GM21717 (cell line): Measurements from ENCODE around the gene CHRM2.

Experiments used
- ATAC-seq: cut with Tn5 transposase; IDR thresholded peaks from one replicate; pipeline ENCODE4 v1.9.1; 2021; ENCODE audit warnings: mild to moderate bottlenecking, moderate library complexity; ENCODE audit not compliant: unreplicated experiment

Gene CHRM2

DNA sequence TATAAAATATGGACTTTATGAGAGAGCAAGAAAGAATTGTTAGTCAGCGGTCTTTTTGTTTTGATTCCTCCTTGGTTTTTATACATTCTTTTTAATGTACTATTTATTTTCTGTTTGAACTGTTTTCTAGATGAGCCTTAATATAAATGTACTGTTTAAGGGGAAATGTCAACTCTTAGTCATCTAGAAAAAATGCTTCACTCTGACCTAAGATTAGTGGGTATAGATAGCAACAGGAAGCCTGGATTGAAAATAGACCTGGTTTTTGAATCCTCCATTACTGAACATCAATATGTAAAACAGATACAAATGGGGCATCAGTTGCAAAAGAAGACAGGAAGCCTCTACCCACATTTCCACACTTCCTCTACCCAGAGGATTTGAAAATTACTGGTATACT lies 87.8 kb downstream of the CHRM2 start:
- ATAC-seq, result no peak

DNA sequence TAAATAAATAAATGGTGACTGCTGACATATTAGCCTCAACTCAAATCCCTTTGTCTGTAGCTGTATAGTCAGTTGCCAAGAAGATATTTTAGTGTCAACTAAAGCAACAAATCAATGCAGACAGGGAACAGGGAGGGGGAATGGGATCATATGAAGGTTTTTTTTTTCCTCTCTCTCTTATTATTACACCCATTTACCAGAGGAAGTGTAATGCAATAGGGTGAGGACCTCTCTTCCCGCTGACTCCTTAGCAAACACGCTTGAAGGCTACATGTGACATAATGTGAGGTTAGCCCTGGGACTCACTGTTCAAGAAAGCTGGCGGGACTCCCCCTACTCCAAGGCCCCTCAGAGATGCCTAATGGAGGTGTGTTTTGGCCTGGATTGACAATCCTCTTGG lies 88.2 kb downstream of the CHRM2 start:
- no peak for ATAC-seq

DNA sequence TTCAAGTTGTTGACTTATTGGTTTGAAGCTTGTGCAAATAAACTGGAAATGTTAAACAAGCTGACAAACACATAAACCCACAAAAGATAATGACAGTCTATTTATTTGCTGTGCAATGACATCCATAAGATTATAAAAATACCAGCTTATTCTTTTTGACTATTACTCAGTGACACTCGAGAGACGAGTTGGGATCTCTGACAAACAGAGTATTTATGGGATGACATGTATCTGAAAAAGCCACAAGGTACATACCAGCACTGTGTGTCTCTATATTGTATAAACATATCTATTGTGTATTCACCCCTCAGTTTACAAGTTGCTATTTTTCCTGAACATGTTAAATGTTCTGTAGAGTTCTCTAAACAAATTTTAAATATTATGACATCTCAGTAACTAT lies 88.9 kb downstream of the CHRM2 start:
- no peak for ATAC-seq

DNA sequence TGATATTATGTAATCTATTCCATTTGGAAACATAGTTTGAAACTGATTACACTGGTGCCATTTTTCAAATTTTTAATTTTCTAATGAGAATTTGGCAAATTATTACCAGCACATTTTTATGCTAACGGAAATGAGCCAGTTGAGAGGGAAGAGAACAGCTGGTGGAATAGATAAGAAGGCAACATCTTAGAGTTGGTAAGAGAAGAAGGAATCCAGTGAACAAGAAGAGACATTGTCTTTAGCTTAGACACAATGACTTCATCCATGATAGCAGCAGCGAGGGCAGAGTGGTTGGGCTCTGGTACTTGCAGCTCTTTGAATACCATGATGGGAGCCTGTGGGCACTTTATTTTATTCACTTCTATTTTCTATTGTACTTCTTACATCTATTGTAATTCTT lies 89.6 kb downstream of the CHRM2 start:
- no peak for ATAC-seq

DNA sequence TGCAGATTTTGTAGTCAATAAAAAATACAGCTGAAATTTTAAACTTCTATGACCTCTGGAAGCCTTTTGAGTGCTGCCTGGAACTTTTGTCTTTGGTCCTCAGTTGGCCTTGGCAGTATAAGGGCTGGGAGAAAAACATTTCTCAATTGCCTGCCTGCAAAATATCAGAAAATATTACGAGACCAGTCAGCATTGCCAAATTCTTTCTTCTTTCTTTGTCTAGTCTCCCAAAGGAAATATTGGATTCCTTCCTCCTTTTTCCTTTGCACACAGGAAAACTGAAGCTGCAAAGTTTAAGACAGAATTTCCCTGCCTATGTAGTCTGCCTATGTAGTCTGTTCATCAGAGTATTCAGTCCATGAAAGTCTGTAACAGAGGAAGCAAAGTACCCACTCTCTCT lies 95.9 kb downstream of the CHRM2 start:
- ATAC-seq, result no peak

DNA sequence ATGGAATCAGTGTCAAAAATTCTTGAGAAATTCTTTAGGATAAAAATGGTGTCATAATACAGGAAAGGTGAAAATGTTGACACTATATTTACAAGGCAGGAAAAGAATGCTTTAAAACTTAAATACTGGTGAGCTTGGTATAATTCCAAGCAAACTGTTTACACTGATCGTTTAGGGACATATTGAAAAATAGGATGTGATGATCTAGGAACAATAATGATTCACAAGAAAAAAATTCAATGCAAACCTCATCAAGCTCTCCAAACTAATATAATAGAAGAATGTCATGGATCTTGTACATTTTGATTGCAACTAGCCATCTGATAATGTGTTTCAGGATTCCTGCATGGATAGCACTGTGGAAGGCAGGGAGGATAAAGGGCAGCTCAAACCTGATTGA lies 98.4 kb downstream of the CHRM2 start:
- no peak for ATAC-seq

DNA sequence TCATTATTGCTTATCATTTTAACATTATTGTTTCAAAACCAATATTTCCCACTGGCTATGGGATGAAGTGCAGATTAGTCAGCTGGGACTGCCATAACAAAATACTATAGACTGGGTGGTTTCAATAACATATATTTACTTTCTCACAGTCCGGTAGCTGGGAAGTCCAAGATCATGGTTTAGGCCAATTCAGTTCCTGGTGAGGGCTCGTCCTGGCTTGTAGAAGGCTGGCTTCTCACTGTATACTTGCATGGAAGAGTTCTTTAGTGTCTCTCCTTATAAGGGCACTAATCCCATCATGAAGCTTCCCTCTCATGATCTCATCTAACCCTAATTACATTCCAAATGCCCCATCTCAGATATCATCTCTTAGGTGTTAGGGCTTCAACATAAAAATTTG lies 101.3 kb downstream of the CHRM2 start:
- no peak for ATAC-seq

DNA sequence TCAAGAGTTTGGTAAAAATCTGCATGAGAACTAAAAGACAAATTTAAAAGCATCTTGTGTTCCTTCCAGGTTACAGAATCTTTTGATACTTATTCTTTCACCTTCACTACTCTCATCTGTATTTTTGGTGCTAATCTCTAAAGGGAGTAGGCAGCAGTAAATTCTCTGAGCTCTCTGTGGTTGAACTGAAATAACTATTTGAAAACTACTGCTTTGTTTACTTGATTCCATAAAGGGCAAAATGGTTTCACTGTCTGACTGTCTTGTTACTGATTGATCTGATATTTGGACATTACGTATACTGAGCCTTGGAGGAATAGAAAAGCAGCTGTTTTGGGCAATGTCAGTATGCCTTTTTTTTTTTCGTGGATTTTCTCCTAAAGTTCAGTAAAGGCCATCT lies 103.3 kb downstream of the CHRM2 start:
- no peak for ATAC-seq

DNA sequence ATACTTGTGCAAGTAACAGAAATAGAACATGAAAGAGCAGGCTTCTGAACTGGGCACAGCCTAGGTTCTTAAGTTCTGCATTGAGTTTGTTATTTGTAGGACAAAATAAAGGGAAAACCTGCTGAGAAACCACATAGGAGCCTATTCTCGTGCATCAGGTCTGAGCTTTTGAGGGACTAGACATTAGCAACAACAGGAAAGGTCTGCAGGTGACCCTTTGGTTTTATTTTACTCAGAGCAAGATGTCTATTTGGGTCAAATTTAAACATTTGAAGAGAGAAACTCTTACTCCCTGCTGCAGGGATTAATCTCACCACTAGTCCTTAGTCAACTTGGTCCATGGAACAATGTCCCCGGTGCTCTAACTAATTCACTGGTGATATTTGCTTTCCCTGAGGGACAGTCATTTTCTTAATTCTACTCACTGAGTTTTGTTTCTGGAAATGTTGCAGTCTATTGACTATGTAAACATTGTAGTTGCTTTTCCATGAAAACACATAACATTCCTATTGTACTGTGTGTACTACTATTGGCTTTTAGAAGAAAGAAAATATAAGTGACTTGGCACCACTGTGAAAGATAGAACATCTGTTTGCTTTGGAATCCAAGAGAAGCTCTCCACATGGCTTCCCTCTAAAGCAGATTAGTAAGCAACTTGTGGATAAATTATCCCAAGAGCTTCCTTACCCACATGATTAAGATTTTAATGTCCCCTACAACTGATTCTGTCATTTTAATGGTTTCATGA lies 108.2 kb downstream of the CHRM2 start:
- no peak for ATAC-seq

DNA sequence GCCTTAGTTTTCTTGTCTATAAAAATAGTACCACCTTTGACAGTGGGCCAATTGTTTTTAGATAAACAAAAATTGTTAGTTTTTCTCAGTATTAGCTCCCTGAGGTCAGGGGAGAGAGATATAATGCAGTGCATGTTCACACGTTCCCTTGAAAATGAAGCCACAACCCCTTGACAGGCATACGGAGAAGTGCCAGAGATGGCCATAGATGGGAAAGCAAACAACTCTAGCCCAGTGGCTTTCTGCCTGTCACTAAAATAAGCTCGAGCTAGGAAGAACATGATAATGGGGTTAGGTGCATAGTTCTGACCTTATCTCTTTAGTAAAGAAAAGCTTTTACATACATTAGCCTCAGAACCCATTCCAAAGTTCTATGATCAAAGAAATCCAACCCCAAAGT lies 124.9 kb downstream of the CHRM2 start:
- ATAC-seq, result no peak

DNA sequence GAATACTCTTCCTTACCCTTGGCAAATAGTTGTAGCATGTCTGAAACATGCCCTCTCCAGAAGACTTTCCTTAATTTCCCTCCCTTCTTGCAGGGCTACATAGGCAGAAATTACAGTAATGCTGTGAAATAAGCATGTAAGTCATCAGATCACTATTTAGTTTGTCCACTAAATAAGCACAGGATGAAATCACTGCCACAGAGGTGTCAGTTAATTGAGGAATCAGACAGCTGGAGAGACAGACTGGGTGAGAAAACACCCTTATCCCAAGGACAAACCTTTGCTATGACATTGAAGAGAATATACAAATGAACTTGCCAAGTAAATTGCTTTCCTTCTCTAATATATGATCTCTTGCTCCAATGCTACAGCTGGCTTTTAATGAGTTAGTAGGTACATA lies 129.3 kb downstream of the CHRM2 start:
- ATAC-seq, result no peak

DNA sequence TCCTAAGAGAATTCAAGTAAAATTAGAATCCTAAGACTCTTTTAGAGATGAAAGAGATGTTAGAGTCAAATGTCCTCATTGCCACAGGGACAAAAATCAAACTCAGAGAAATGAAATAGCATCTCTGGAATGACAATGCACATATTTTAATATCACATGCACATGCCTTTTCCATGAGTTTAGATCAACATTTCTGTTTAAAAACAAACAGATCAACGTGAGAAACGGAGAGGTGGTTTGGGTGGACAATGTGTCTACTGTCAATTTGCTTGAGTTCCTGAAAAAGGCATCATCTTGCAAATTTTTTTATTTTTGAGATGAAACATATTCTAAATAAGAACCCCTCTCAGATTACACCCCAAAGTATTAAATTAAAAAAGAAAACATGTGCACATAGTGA lies 130.0 kb downstream of the CHRM2 start:
- no peak for ATAC-seq

DNA sequence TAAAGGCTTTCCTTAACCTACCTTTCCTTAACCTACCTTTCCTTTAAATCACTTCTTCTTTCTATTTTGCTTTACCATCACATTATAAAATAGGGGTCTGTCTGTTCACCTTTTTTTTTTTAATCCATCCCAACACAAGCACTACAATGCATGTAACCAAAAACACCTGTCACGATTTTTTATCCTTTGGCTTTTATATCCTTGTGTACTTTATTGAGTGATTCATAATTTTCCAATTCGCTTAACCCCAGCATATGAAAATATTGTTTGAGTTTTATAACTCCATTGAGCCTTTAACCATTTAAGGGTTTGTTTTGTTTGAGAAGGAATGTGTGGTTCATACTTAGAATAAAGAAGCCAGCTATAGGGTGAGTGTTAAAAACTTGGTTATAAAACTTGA lies 132.2 kb downstream of the CHRM2 start:
- no peak for ATAC-seq

DNA sequence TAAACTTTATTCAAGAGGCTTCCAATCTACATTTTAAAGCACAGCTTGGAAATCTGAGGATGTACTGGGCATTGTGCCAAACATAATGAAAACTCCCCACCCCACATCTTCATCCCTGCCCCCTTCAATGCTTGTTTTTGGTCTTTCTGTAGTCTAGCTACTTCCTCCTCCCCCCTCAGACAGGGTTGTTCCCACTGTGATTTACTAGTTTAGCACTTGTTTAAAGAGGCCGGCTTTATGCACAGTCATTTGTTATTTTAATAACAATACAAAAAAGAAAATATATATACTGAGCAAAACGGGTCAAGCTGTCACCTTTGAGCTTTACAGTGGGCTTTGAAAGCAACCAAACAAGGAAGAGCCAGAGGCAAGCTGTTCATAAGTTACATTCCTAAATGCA lies 132.6 kb downstream of the CHRM2 start:
- no peak for ATAC-seq

DNA sequence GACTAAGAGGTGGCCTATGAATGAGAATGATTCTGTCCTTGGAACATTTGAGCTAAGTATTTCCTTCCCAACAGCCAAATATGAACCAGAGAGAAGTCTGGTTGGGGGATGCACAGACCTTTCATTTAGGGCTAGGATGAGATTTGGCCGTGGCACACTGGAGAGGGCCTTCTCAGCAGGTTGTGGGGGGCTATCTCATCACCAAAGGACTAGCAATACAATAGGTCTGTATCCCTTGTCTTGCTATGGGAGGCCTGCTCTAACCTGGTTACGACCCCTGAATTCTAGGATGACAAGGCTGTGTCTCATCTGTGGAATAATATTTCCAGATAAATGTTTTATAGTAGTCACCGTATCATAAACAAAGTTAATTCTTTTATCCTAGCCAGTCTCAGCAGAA lies 133.0 kb downstream of the CHRM2 start:
- ATAC-seq, result no peak

DNA sequence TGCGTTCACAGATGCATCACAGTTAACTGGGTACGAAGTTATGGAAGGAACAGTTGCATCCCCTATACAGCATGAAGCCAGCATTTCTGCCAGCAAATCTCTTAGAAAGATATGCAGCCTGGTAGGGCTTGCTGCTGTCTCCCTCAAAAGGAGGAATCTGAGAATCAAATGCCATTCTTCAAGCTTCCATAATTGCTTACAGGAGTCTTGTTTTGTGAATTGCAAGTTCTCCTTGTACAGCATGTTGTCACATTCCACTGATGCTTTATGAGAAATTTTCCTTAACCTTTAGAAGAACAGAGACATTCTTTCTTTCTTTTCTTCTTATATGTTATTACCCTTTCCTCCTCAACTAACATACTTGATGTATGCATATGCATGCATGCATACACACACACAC lies 134.6 kb downstream of the CHRM2 start:
- ATAC-seq, result no peak

DNA sequence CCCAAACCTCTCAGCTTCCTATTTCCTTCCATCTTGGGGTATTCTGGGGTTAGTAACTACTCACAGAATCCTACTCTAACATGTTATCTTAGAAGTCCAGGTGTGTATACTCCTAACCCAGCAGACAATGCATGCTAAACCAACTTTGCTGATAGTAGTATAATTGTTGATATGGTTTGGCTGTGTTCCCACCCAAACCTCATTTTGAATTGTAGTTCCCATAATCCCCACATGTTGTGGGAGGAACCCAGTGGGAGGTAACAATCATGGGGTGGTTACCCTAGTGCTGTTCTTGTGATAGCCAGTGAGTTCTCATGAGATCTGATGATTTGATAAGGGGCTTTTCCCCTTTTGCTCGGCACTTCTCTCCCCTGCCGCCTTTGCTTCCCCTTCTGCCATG lies 135.1 kb downstream of the CHRM2 start:
- ATAC-seq, result no peak

DNA sequence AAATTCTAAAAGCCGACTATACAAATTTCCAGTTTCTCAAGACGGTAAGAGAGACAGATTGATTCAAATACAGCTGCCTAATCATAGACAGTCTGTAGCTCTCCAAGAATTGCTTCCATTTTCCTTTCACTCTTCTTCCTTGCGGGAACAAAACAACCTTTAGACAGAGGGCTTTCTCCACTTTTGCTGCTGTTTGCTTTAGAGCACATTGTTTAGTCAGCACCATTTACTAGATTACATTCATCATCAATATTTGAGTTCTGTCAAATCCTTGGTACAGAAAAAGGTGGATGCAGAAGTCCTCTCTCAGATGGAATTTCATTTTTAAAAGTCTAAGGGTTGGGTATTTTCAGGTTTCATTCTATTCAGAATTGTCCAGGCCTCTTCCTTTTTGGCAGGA lies 137.4 kb downstream of the CHRM2 start:
- ATAC-seq, result no peak

DNA sequence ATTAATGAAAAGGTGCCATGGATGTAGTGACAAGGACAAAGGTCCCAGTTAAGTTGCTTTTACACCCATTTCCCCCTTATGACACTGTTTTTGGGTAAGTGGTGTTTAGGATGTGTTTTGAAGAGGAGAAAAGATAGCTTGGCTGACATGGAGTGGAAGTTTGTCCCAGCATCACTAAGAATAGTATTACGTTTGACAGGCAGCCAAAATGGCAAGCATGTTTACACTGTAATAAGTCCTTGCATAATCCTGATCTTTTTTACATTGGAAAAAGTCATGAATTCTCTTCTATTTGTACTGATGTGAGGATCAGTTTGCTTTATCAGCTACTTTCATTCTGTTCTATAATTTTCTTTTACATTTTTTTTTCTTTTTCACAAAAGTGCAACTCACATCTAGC lies 137.8 kb downstream of the CHRM2 start:
- no peak for ATAC-seq

DNA sequence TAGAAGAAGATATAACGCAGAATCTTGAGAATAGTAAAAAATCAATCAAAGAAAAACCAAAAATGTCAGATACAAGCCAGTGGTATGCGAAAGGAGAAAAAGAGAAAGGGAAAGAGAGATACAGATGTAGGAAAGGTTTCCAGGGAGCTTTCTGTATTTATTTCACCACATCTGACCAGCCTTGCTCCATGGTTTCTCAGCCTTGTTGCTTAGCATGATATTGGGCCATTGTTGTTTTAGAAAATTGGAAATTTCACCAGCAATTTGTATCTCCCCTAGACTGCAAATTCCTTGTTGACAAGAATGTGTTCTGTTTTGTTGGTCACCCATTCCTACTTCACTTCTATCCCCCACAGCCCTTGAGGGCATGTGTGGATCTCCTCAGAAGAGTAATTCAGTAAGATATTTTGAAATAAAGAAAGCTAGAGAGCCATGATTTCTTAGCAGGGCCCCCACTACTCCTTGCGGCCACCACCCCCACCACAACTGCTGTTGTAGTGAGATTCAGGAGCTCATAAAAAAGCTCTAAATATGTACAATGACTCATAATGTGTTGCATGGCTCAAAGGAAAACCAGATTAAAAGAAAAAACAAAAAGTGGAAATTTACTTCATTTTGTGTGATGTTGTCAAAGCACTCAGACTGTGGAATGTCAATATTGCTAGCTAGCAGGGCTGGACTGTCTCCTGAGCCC lies 138.7 kb downstream of the CHRM2 start:
- no peak for ATAC-seq

DNA sequence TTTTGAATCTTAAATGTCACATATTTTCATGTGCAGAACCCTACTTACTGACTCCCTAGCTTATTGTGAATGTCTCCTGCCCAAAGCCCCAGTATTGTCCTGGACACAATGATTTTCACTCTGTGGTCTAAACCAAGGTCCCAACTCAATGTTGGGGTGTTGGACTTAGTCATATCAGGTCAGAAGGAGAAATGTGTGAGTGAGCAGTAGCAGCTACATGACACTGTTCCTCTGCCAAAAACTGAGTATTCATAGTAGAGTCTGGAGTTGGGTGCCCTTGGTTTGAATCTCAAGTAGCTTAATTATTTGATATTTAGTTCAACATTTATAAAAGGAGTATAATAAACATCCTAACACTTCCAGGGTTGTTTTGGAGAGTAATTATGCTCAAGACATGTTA lies 141.0 kb downstream of the CHRM2 start:
- no peak for ATAC-seq

DNA sequence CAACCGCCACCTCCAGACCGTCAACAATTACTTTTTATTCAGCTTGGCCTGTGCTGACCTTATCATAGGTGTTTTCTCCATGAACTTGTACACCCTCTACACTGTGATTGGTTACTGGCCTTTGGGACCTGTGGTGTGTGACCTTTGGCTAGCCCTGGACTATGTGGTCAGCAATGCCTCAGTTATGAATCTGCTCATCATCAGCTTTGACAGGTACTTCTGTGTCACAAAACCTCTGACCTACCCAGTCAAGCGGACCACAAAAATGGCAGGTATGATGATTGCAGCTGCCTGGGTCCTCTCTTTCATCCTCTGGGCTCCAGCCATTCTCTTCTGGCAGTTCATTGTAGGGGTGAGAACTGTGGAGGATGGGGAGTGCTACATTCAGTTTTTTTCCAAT lies 146.6 kb downstream of the CHRM2 start:
- no peak for ATAC-seq

DNA sequence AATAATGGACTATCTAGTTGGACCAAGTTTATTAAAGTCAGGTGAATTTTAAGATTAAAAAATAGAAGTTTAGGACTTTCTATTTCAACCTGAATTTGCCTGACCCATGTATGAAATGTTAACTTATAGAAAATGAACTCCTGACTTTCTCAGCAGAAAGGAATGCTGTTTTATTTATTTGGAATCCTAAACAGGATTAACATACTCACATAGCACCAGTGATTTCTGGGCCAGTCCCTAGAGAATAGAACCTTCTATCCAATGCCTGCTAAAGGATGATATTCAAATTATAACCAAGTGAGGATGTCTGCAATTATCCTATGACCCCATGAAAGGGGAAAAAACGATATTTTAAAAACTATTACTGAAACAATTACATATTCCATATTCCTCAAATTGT lies 148.8 kb downstream of the CHRM2 start:
- no peak for ATAC-seq
